GM23248 (cell line): ENCODE results near the gene EXOC7.
"Not testable (repeated sequence)": the region's sequence is repeated elsewhere in the genome, so short reads cannot be mapped to it uniquely, and the experiment has no call there.

ENCODE experiments used
- EZH2 ChIP-seq: fragments of 200-600 bp; sonication (generic); IDR thresholded peaks from 2 replicates; pipeline ENCODE4 v1.6.1; 2018; ENCODE audit warnings: antibody characterized with exemption, mild to moderate bottlenecking; ENCODE audit not compliant: insufficient read depth, poor library complexity, severe bottlenecking
- EZH2phosphoT487 ChIP-seq: fragments of 200-600 bp; sonication (generic); IDR thresholded peaks from 2 replicates; pipeline ENCODE4 v1.6.1; 2018; ENCODE audit warnings: antibody characterized with exemption, moderate library complexity, mild to moderate bottlenecking, low read depth; ENCODE audit not compliant: insufficient read depth

GRCh38 chr17:76044475-76045007, 59.0 kb downstream of the EXOC7 start:
- not testable (repeated sequence) for TF ChIP-seq EZH2, EZH2phosphoT487
